Measurements from ENCODE around the gene LUC7L.

Gene LUC7L

GRCh38 chr16:193441-193840 lies 35.8 kb downstream of the LUC7L start:
- Mint-ChIP-seq H3K9me3 (no peaks in the 10 kb centered on the region), H3K36me3 (ENCODE audit: insufficient read depth) (peaks cover 96% of the 10 kb centered on the region), H3K27ac (peak overlapping the region in 1 of 2 donors; percentile 49), H3K4me1 (ENCODE audit: low read depth in 2 of 2) (peaks cover 0 to 4% of the 10 kb centered on the region in 2 donors), H3K4me3 (no peak overlapping the region), H3K27me3 (no peaks in the 10 kb centered on the region)
- ATAC-seq (replicated peaks): no peak
- no peak for DNase-seq

- Mint-ChIP-seq H3K27ac (peak overlapping the region in 1 of 2 donors; percentile 49), H3K4me1 (ENCODE audit: low read depth in 2 of 2) (peaks cover 0 to 4% of the 10 kb centered on the region in 2 donors), H3K36me3 (ENCODE audit: insufficient read depth) (peaks cover 93% of the 10 kb centered on the region), H3K4me3 (no peak overlapping the region), H3K27me3 (no peaks in the 10 kb centered on the region), H3K9me3 (no peaks in the 10 kb centered on the region)
- DNase-seq: no peak
- ATAC-seq (replicated peaks): no peak
Observed at GRCh38 chr16:192686-193085, 36.6 kb downstream of the LUC7L start.

GRCh38 chr16:191831-192230 lies 37.4 kb downstream of the LUC7L start:
- DNase-seq (no peak), ATAC-seq (replicated peaks) (no peak)
- H3K4me3 Mint-ChIP-seq: no peak overlapping the region
- peaks cover 0 to 4% of the 10 kb centered on the region in 2 donors for H3K4me1 Mint-ChIP-seq (ENCODE audit: low read depth in 2 of 2)
- H3K27ac Mint-ChIP-seq: peak overlapping the region in 1 of 2 donors; percentile 49
- H3K9me3 Mint-ChIP-seq: no peaks in the 10 kb centered on the region
- peaks cover 84% of the 10 kb centered on the region for H3K36me3 Mint-ChIP-seq (ENCODE audit: insufficient read depth)
- H3K27me3 Mint-ChIP-seq: no peaks in the 10 kb centered on the region

GRCh38 chr16:189604-190186 lies 39.6 kb downstream of the LUC7L start:
- Mint-ChIP-seq H3K27ac (peak overlapping the region in 1 of 2 donors; percentile 51), H3K36me3 (ENCODE audit: insufficient read depth) (peaks cover 70% of the 10 kb centered on the region), H3K27me3 (no peaks in the 10 kb centered on the region), H3K9me3 (no peaks in the 10 kb centered on the region), H3K4me1 (ENCODE audit: low read depth in 2 of 2) (peaks cover 0 to 4% of the 10 kb centered on the region in 2 donors), H3K4me3 (no peak overlapping the region)
- DNase-seq (no peak), ATAC-seq (replicated peaks) (no peak)

GRCh38 chr16:188674-189073 lies 40.6 kb downstream of the LUC7L start:
- peak; percentile 54 for ATAC-seq (replicated peaks)
- peaks cover 62% of the 10 kb centered on the region for H3K36me3 Mint-ChIP-seq (ENCODE audit: insufficient read depth)
- H3K27ac Mint-ChIP-seq: peak overlapping the region; percentile 51 to 71

GRCh38 chr16:187330-187729 lies 41.9 kb downstream of the LUC7L start:
- no peak for ATAC-seq (replicated peaks)
- peaks cover 0 to 4% of the 10 kb centered on the region in 2 donors for H3K4me1 Mint-ChIP-seq (ENCODE audit: low read depth in 2 of 2)
- H3K36me3 Mint-ChIP-seq (ENCODE audit: insufficient read depth): peaks cover 51% of the 10 kb centered on the region
- DNase-seq: no peak
- H3K27me3 Mint-ChIP-seq: no peaks in the 10 kb centered on the region
- no peak overlapping the region for H3K27ac Mint-ChIP-seq
- H3K4me3 Mint-ChIP-seq: no peak overlapping the region
- no peaks in the 10 kb centered on the region for H3K9me3 Mint-ChIP-seq

More at GRCh38 chr16:188674-189073, 40.6 kb downstream of the LUC7L start:
- Mint-ChIP-seq H3K4me3 (no peak overlapping the region), H3K4me1 (ENCODE audit: low read depth in 2 of 2) (peaks cover 0 to 4% of the 10 kb centered on the region in 2 donors), H3K9me3 (no peaks in the 10 kb centered on the region), H3K27me3 (no peaks in the 10 kb centered on the region)
- no peak for DNase-seq

- peaks cover 0 to 4% of the 10 kb centered on the region in 2 donors for H3K4me1 Mint-ChIP-seq (ENCODE audit: low read depth in 2 of 2)
Observed at GRCh38 chr16:185691-186090, 43.6 kb downstream of the LUC7L start.

GRCh38 chr16:185213-185612 lies 44.0 kb downstream of the LUC7L start:
- Mint-ChIP-seq H3K36me3 (ENCODE audit: insufficient read depth) (peaks cover 39% of the 10 kb centered on the region), H3K27ac (no peak overlapping the region), H3K27me3 (no peaks in the 10 kb centered on the region), H3K4me3 (no peak overlapping the region), H3K4me1 (ENCODE audit: low read depth in 2 of 2) (peaks cover 0 to 4% of the 10 kb centered on the region in 2 donors), H3K9me3 (no peaks in the 10 kb centered on the region)
- DNase-seq: no peak
- ATAC-seq (replicated peaks): no peak

More at GRCh38 chr16:185691-186090, 43.6 kb downstream of the LUC7L start:
- no peaks in the 10 kb centered on the region for H3K9me3 Mint-ChIP-seq
- H3K4me3 Mint-ChIP-seq: no peak overlapping the region
- ATAC-seq (replicated peaks): no peak
- H3K36me3 Mint-ChIP-seq (ENCODE audit: insufficient read depth): peaks cover 40% of the 10 kb centered on the region
- H3K27me3 Mint-ChIP-seq: no peaks in the 10 kb centered on the region
- DNase-seq: no peak
- H3K27ac Mint-ChIP-seq: peak overlapping the region in 1 of 2 donors; percentile 64

- Mint-ChIP-seq H3K9me3 (no peaks in the 10 kb centered on the region), H3K27me3 (peaks cover 6% of the 10 kb centered on the region in 2 donors), H3K4me3 (no peak overlapping the region), H3K27ac (peak overlapping the region in 1 of 2 donors; percentile 20), H3K4me1 (ENCODE audit: low read depth in 2 of 2) (no peaks in the 10 kb centered on the region), H3K36me3 (ENCODE audit: insufficient read depth) (peaks cover 20% of the 10 kb centered on the region)
- no peak for DNase-seq
- ATAC-seq (replicated peaks): no peak
Observed at GRCh38 chr16:183005-183404, 46.2 kb downstream of the LUC7L start.

GRCh38 chr16:181565-182021 lies 47.7 kb downstream of the LUC7L start:
- ATAC-seq (replicated peaks): no peak
- peaks cover 0 to 3% of the 10 kb centered on the region in 2 donors for H3K4me1 Mint-ChIP-seq (ENCODE audit: low read depth in 2 of 2)
- H3K9me3 Mint-ChIP-seq: no peaks in the 10 kb centered on the region
- no peak overlapping the region for H3K27ac Mint-ChIP-seq
- DNase-seq: peak in 2 of 3 experiments; percentile 86 to 88
- peaks cover 18% of the 10 kb centered on the region for H3K36me3 Mint-ChIP-seq (ENCODE audit: insufficient read depth)
- no peak overlapping the region for H3K4me3 Mint-ChIP-seq
- H3K27me3 Mint-ChIP-seq: peaks cover 15 to 16% of the 10 kb centered on the region in 2 donors

GRCh38 chr16:180681-181564 lies 48.3 kb downstream of the LUC7L start:
- DNase-seq (peak in 1 of 3 experiments; percentile 84), ATAC-seq (replicated peaks) (peak; percentile 88)
- peak overlapping the region; percentile 45 to 60 for H3K4me3 Mint-ChIP-seq
- peaks cover 0 to 3% of the 10 kb centered on the region in 2 donors for H3K4me1 Mint-ChIP-seq (ENCODE audit: low read depth in 2 of 2)
- no peaks in the 10 kb centered on the region for H3K9me3 Mint-ChIP-seq
- H3K27me3 Mint-ChIP-seq: peaks cover 15 to 16% of the 10 kb centered on the region in 2 donors
- H3K27ac Mint-ChIP-seq: no peak overlapping the region
- H3K36me3 Mint-ChIP-seq (ENCODE audit: insufficient read depth): peaks cover 18% of the 10 kb centered on the region

- no peak for DNase-seq
- Mint-ChIP-seq H3K27me3 (peaks cover 22 to 23% of the 10 kb centered on the region in 2 donors), H3K4me3 (peak within 1 kb of the TSS; percentile 59 to 74), H3K4me1 (ENCODE audit: low read depth in 2 of 2) (peaks cover 2 to 3% of the 10 kb centered on the region in 2 donors), H3K36me3 (ENCODE audit: insufficient read depth) (peaks cover 18% of the 10 kb centered on the region), H3K9me3 (no peaks in the 10 kb centered on the region), H3K27ac (peak within 1 kb of the TSS in 1 of 2 donors; percentile 51)
- ATAC-seq (replicated peaks): no peak
Observed at GRCh38 chr16:180101-180675, 49.1 kb downstream of the LUC7L start, which contains the start of gene HBQ1. HBQ1 (plus strand) TSS chr16:180459; CDS start chr16:180487, 28 bp downstream.

All from effector memory CD8-positive, alpha-beta T cell (primary cell).